CD14-positive monocyte (primary cell): ENCODE data around the gene TMEM164. TPM values are rescaled to one million over a fixed set of nuclear protein-coding genes. Genes with fewer than 3 reads are reported as not detected.
A peak's percentile ranks its signal among the peaks of the same experiment; 100 is the strongest.

ENCODE experiments used
- DNase-seq, 3 donors: peaks; one replicate each; pipeline ENCODE4 v3.0.0-alpha.2; 2011 to 2022
- H2AFZ ChIP-seq: 2 replicates; pipeline ENCODE4 v1.6.0; 2012; ENCODE audit warnings: mild to moderate bottlenecking, low read depth, low read length, inconsistent platforms; ENCODE audit not compliant: insufficient read depth, poor library complexity, severe bottlenecking
- H3K27ac ChIP-seq, 2 donors: 1 replicate in 1 of 2; 2 replicates in 1 of 2; pipeline ENCODE4 v1.5.1; 2012 to 2013; ENCODE audit warnings: low read length in 2 of 2, control low read depth in 1 of 2, inconsistent platforms in 1 of 2, low read depth in 1 of 2, mild to moderate bottlenecking in 1 of 2
- H3K27me3 ChIP-seq, 2 donors: one replicate each; pipeline versions ENCODE4 v1.6.0 to v1.6.1; 2011 to 2013; ENCODE audit warnings: low read length in 2 of 2; ENCODE audit not compliant: control insufficient read depth in 2 of 2, insufficient read depth in 2 of 2
- H3K36me3 ChIP-seq, 2 donors: replicated peaks in 1 of 2; 1 replicate in 1 of 2; 2 replicates in 1 of 2; pipeline versions ENCODE4 v1.5.1 to v1.6.1; 2012 to 2013; ENCODE audit warnings: low read length in 2 of 2, control low read depth in 1 of 2, inconsistent platforms in 1 of 2, mild to moderate bottlenecking in 1 of 2; ENCODE audit not compliant: insufficient read depth in 2 of 2, control insufficient read depth in 1 of 2
- H3K4me1 ChIP-seq, 2 donors: 1 replicate in 1 of 2; 2 replicates in 1 of 2; pipeline versions ENCODE4 v1.5.1 to v1.6.1; 2012 to 2013; ENCODE audit warnings: low read length in 2 of 2, control low read depth in 1 of 2, inconsistent platforms in 1 of 2, mild to moderate bottlenecking in 1 of 2, moderate library complexity in 1 of 2; ENCODE audit not compliant: insufficient read depth in 2 of 2, control insufficient read depth in 1 of 2
- H3K4me2 ChIP-seq: replicated peaks from 2 replicates; pipeline ENCODE3; 2012; ENCODE audit warnings: low read length, moderate library complexity, mild to moderate bottlenecking; ENCODE audit not compliant: poor library complexity, severe bottlenecking; ENCODE audit errors: extremely low read depth
- H3K4me3 ChIP-seq, 3 experiments: fragments of 200-600 bp in 1 of 3; sonication (generic) in 1 of 3; replicated peaks in 1 of 3; 1 replicate in 2 of 3; 2 replicates in 1 of 3; pipeline ENCODE4 v1.5.1; 2011 to 2013; ENCODE audit warnings: low read length in 3 of 3, mild to moderate bottlenecking in 3 of 3, control low read depth in 2 of 3, low read depth in 2 of 3, inconsistent platforms in 1 of 3, moderate library complexity in 1 of 3
- H3K79me2 ChIP-seq: 2 replicates; pipeline ENCODE4 v1.6.0; 2012; ENCODE audit warnings: mild to moderate bottlenecking, control low read depth, inconsistent platforms, low read length, moderate library complexity; ENCODE audit not compliant: insufficient read depth
- H3K9ac ChIP-seq: 2 replicates; pipeline ENCODE4 v1.6.0; 2017; ENCODE audit warnings: low read length, mild to moderate bottlenecking; ENCODE audit not compliant: insufficient read depth, poor library complexity, severe bottlenecking
- H3K9me3 ChIP-seq, 2 donors: replicated peaks in 1 of 2; 1 replicate in 1 of 2; 2 replicates in 1 of 2; pipeline versions ENCODE4 v1.5.1 to v1.6.1; 2012 to 2013; ENCODE audit warnings: low read length in 2 of 2, control low read depth in 1 of 2; ENCODE audit not compliant: control insufficient read depth in 1 of 2, insufficient read depth in 1 of 2
- H4K20me1 ChIP-seq: 2 replicates; pipeline ENCODE4 v1.6.0; 2012; ENCODE audit warnings: mild to moderate bottlenecking, low read length, control low read depth, moderate library complexity; ENCODE audit not compliant: insufficient read depth
- H3K27ac Mint-ChIP-seq, 7 donors: one replicate each; pipeline ENCODE4 v1.8.0; 2020; ENCODE audit warnings: mild to moderate bottlenecking in 7 of 7, mixed read lengths in 7 of 7, moderate library complexity in 6 of 7, inconsistent platforms in 2 of 7
- H3K27me3 Mint-ChIP-seq, 3 donors: one replicate each; pipeline ENCODE4 v1.8.0; 2021 to 2022; ENCODE audit warnings: low read depth in 3 of 3, mild to moderate bottlenecking in 3 of 3, mixed read lengths in 3 of 3, moderate library complexity in 3 of 3, inconsistent platforms in 1 of 3
- H3K36me3 Mint-ChIP-seq, 2 donors: one replicate each; pipeline ENCODE4 v1.8.0; 2020; ENCODE audit warnings: mixed read lengths in 2 of 2, inconsistent platforms in 1 of 2, mild to moderate bottlenecking in 1 of 2
- H3K4me1 Mint-ChIP-seq: one replicate; pipeline ENCODE4 v1.8.0; 2020; ENCODE audit warnings: mild to moderate bottlenecking, mixed read lengths
- H3K4me3 Mint-ChIP-seq, 2 donors: one replicate each; pipeline ENCODE4 v1.8.0; 2020; ENCODE audit warnings: mild to moderate bottlenecking in 2 of 2, mixed read lengths in 2 of 2, moderate library complexity in 1 of 2
- H3K9me3 Mint-ChIP-seq, 7 donors: one replicate each; pipeline ENCODE4 v1.8.0; 2020 to 2022; ENCODE audit warnings: mixed read lengths in 7 of 7, mild to moderate bottlenecking in 6 of 7, moderate library complexity in 6 of 7, inconsistent platforms in 2 of 7
- CTCF ChIP-seq: fragments of 200-600 bp; IDR thresholded peaks from one replicate; pipeline ENCODE4 v1.8.0; 2022; ENCODE audit warnings: antibody characterized with exemption, mild to moderate bottlenecking
- WGBS: methylation state at CpG from one replicate; pipeline ENCODE4 v1.1.5; 2013; ENCODE audit warnings: missing lambda C conversion rate; ENCODE audit not compliant: insufficient coverage; 5-methylcytosine and 5-hydroxymethylcytosine counted together
- intact Hi-C, 2 donors: fragments of 100-400 bp; cut with micrococcal nuclease; formaldehyde crosslinking; loops; one replicate each; pipeline versions ENCODE4 v1.15.0 to v1.15.1; 2023
- polyA plus RNA-seq, 3 donors: library from polyadenylated mRNA; depleted of rRNA in 1 of 3; unstranded in 2 of 3; stranded (reverse) in 1 of 3; fragments of 300-500 nt in 2 of 3; fragments of >200 nt in 1 of 3; fragmentation: Illumina TruSeq in 2 of 3; gene quantifications; 1 replicate in 2 of 3; 2 replicates in 1 of 3; pipeline ENCODE4 v1.2.3, GENCODE V29; 2012 to 2021

The TMEM164 gene
- polyA plus RNA-seq, 3 donors = 5.3 to 39.5 (median 7.3) TPM

- DNase-seq = no peak
- Histone ChIP-seq H3K9ac (no peak overlapping the region), H3K4me3 (no peak overlapping the region), H3K27me3 (no peaks in the 10 kb centered on the region), H3K79me2 (peaks cover 4% of the 10 kb centered on the region), H3K36me3 (peaks cover 5 to 11% of the 10 kb centered on the region in 2 donors), H3K4me2 (no peak overlapping the region), H3K27ac (no peak overlapping the region), H3K9me3 (no peaks in the 10 kb centered on the region), H3K4me1 (peaks cover 26 to 48% of the 10 kb centered on the region in 2 donors), H4K20me1 (peaks cover 32% of the 10 kb centered on the region), H2AFZ (no peak overlapping the region)
- no CpG with 5 or more reads among the region's 5 CpGs for WGBS
- Mint-ChIP-seq H3K4me3 (no peak overlapping the region), H3K27me3 (peaks cover 0 to 4% (median 0%) of the 10 kb centered on the region in 3 donors), H3K9me3 (no peaks in the 10 kb centered on the region), H3K4me1 (peaks cover 42% of the 10 kb centered on the region), H3K27ac (peak overlapping the region in 2 of 7 donors; percentile 9 to 63), H3K36me3 (peaks cover 6 to 8% of the 10 kb centered on the region in 2 donors)
- TF ChIP-seq CTCF = no peak
- intact Hi-C loops = no loop called here
Measured at GRCh38 chrX:110142096-110142495, 139.2 kb downstream of the TMEM164 start.

- Histone ChIP-seq H3K36me3 (peaks cover 9 to 16% of the 10 kb centered on the region in 2 donors), H3K4me2 (no peak overlapping the region), H3K79me2 (peaks cover 5% of the 10 kb centered on the region), H2AFZ (no peak overlapping the region), H3K27me3 (no peaks in the 10 kb centered on the region), H3K27ac (peak overlapping the region in 1 of 2 donors; percentile 60), H3K4me3 (no peak overlapping the region), H3K9ac (no peak overlapping the region), H3K9me3 (no peaks in the 10 kb centered on the region), H4K20me1 (peaks cover 39% of the 10 kb centered on the region), H3K4me1 (peaks cover 26 to 48% of the 10 kb centered on the region in 2 donors)
- TF ChIP-seq CTCF = no peak
- Mint-ChIP-seq H3K27me3 (peaks cover 0 to 5% (median 0%) of the 10 kb centered on the region in 3 donors), H3K4me1 (peaks cover 42% of the 10 kb centered on the region), H3K4me3 (no peak overlapping the region), H3K36me3 (peaks cover 17 to 21% of the 10 kb centered on the region in 2 donors), H3K9me3 (no peaks in the 10 kb centered on the region), H3K27ac (peak overlapping the region in 5 of 7 donors; percentile 14 to 77 (median 43))
- intact Hi-C loops = no loop called here
- DNase-seq = no peak
- 83% methylated on average over 2 of the region's 6 CpGs for WGBS
Measured at GRCh38 chrX:110143454-110144210, 140.7 kb downstream of the TMEM164 start.
